Colonic mucosa (tissue), 4 donors: Measurements from ENCODE around the gene OTOS. TPM values are rescaled to one million over a fixed set of nuclear protein-coding genes. Genes with fewer than 3 reads are reported as not detected.

Experiments used
- DNase-seq: peaks from one replicate; pipeline ENCODE4 v3.0.0-alpha.2; 2020
- H3K27ac ChIP-seq: fragments of 200-600 bp; one replicate; pipeline ENCODE4 v1.8.0; 2021
- H3K27me3 ChIP-seq: fragments of 200-600 bp; one replicate; pipeline ENCODE4 v1.8.0; 2021
- H3K36me3 ChIP-seq: fragments of 200-600 bp; one replicate; pipeline ENCODE4 v1.8.0; 2021
- H3K4me1 ChIP-seq: fragments of 200-600 bp; one replicate; pipeline ENCODE4 v1.8.0; 2021; ENCODE audit warnings: mild to moderate bottlenecking
- H3K4me3 ChIP-seq: fragments of 200-600 bp; one replicate; pipeline ENCODE4 v1.8.0; 2021
- H3K9ac ChIP-seq, 2 donors: one replicate each; pipeline ENCODE4 v1.7.0; 2013; ENCODE audit warnings: control low read depth in 2 of 2, low read depth in 2 of 2, low read length in 2 of 2
- H3K9me3 ChIP-seq: fragments of 200-600 bp; one replicate; pipeline ENCODE4 v1.8.0; 2021
- intact Hi-C: fragments of 100-400 bp; cut with DNase I; formaldehyde crosslinking; loops from one replicate; pipeline ENCODE4 v1.14.1; 2022
- total RNA-seq, 2 donors: library from RNA; stranded (reverse); fragmentation: NEBNext Ultra II Directional in 1 of 2; extraction: Animal tissue kit (Norgen Biotek cat#: 25700) in 1 of 2; gene quantifications; one replicate each; pipeline ENCODE4 v1.2.1, GENCODE V29; 2021
- TF ChIP-seq, protein P1 (sequence below): fragments of 200-600 bp; IDR thresholded peaks from one replicate; pipeline ENCODE4 v1.8.0; 2022; ENCODE audit warnings: antibody characterized with exemption, mild to moderate bottlenecking
- donor health status: healthy.
- donor health status: DM: no; HTN: no; CAD: no.
- donor health status: DM: no; HTN: no; CAD: no.

Gene OTOS
- total RNA-seq, 2 donors from 2014 or later, result not detected

DNA sequence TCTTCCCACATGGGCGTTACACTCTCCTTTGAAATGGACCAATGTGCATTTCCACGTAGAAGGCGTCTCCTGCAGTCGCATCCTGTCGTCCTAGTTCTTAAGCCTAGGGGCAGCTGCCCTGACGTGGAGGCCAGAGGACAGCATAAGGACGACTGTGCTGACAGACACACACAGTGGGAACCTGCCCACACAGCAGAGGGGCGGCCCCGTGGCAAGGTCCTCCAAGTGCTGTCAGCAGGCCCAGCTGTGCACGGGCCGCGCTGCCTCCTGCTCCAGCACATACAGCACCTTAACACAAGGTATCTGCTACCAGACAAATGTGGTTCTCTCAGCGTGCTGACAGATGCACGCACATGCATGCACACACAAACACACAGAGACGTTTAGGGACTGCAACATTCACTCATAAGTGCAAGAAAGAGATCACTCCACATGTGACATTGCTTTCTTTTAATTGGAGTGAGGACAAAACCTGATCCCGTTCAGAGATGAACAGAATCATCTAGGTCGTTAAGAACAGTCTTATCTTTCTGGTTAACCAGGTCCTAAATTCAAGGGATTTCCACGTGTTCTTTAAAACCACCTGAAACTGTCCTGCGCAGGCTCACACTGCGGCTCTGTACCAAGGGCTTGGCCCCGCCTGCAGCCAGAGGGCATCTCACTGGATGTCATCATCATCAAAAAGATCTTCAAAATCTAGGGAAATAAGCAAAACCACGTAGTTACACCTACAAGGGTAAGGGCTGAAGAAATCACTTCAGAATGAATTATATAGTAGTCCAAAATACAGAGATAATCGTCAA, 9.9 kb downstream of the OTOS start:
- no peak for DNase-seq
- Histone ChIP-seq H3K27ac (no peak overlapping the region), H3K4me1 (peaks cover 6% of the 10 kb centered on the region), H3K4me3 (no peak overlapping the region), H3K36me3 (peaks cover 3% of the 10 kb centered on the region), H3K27me3 (no peaks in the 10 kb centered on the region), H3K9ac (no peak overlapping the region), H3K9me3 (no peaks in the 10 kb centered on the region)
- intact Hi-C loops, result no loop called here
- TF ChIP-seq, protein P1, sequence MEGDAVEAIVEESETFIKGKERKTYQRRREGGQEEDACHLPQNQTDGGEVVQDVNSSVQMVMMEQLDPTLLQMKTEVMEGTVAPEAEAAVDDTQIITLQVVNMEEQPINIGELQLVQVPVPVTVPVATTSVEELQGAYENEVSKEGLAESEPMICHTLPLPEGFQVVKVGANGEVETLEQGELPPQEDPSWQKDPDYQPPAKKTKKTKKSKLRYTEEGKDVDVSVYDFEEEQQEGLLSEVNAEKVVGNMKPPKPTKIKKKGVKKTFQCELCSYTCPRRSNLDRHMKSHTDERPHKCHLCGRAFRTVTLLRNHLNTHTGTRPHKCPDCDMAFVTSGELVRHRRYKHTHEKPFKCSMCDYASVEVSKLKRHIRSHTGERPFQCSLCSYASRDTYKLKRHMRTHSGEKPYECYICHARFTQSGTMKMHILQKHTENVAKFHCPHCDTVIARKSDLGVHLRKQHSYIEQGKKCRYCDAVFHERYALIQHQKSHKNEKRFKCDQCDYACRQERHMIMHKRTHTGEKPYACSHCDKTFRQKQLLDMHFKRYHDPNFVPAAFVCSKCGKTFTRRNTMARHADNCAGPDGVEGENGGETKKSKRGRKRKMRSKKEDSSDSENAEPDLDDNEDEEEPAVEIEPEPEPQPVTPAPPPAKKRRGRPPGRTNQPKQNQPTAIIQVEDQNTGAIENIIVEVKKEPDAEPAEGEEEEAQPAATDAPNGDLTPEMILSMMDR, result no peak

DNA sequence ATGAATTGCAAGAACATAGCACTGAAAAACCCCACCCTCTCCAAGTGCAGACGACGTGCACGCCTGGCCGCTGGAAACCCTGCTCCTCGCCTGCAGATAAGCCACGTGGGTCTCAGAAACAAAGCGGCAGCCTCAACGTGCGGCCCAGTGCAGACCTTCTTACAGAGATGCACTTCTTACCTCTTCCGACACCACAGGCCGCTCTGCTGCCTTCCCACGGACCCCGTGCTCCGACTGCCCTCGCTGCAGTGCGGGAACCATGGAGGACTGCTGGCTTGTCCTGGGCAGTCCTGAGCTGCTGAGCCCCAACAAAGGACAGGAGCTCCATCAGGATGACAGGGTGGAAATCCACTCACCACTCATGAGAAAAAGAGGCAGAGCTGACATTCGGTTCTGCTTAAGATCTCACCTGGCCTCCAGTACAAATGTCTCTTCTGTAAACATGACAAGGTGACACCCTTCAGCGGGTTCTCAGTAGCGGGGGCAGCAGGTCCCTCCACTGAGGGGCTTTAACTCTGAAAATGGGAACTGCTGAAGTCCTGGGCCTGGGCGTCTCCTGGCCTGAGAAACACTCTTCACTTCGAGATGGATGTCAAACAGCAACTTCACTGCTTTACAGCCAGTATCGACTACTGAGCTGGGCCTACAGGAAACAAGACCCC, 10.6 kb downstream of the OTOS start:
- H3K9ac ChIP-seq, result no peak overlapping the region
- intact Hi-C loops, result no loop called here
- H3K36me3 ChIP-seq, result peaks cover 3% of the 10 kb centered on the region
- H3K27ac ChIP-seq, result no peak overlapping the region
- TF ChIP-seq, protein P1, result no peak
- no peaks in the 10 kb centered on the region for H3K27me3 ChIP-seq
- H3K4me1 ChIP-seq, result peaks cover under 1% of the 10 kb centered on the region
- no peaks in the 10 kb centered on the region for H3K9me3 ChIP-seq
- DNase-seq, result no peak
- H3K4me3 ChIP-seq, result no peak overlapping the region

DNA sequence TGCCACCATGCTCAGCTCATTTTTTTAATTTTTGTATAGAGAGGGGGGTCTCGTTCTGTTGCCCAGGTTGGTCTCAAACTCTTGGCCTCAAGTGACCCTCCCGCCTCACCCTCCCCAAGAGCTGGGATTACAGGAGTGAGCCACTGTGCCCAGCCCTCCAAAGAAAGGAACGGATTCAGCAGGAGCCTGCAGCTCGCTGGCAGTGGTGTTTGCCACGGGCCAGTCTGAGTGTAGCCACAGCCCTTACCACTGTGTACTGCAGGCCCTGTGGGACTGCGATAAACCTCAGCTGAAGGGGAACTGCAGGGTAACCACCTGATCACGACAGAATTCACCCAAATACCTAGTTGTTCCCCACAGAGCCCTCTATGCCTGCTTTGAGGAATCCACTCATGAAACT, 11.1 kb downstream of the OTOS start:
- Histone ChIP-seq H3K36me3 (peaks cover 3% of the 10 kb centered on the region), H3K9ac (no peak overlapping the region)
- intact Hi-C loops, result no loop called here

DNA sequence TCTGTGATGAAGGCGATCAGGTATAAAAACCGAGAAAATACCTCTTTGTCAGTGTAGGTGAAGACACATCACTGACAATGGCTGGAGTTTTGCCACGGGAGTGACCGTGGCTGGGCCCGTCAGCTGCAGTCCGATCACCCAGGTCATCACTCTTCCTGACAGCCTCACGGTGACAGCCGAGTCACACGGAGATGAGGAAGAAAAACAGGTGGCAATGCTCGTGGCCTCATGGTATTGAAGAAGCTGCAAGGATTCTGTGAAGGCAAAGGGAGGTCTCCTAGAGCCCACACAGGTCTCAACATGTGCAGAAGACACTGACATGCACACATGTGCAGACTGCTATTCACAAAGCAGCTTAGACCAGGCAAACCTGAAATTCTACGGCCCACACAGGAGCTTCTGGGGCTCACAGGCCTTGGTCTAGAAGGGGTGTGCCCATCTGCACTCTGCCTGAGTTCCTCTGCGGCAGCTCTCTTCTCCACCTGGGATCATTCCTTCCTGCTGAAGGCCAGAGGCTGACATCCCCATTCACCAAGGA, 11.8 kb downstream of the OTOS start:
- Histone ChIP-seq H3K4me1 (no peaks in the 10 kb centered on the region), H3K9ac (no peak overlapping the region), H3K27ac (no peak overlapping the region), H3K4me3 (no peak overlapping the region), H3K36me3 (peaks cover 3% of the 10 kb centered on the region), H3K9me3 (no peaks in the 10 kb centered on the region), H3K27me3 (no peaks in the 10 kb centered on the region)
- DNase-seq, result no peak
- TF ChIP-seq, protein P1, result no peak
- intact Hi-C loops, result no loop called here

More for the DNA sequence above, 11.1 kb downstream of the OTOS start:
- TF ChIP-seq, protein P1, result no peak
- no peak overlapping the region for H3K4me3 ChIP-seq
- H3K4me1 ChIP-seq, result no peaks in the 10 kb centered on the region
- no peaks in the 10 kb centered on the region for H3K27me3 ChIP-seq
- H3K9me3 ChIP-seq, result no peaks in the 10 kb centered on the region
- no peak for DNase-seq
- H3K27ac ChIP-seq, result no peak overlapping the region

DNA sequence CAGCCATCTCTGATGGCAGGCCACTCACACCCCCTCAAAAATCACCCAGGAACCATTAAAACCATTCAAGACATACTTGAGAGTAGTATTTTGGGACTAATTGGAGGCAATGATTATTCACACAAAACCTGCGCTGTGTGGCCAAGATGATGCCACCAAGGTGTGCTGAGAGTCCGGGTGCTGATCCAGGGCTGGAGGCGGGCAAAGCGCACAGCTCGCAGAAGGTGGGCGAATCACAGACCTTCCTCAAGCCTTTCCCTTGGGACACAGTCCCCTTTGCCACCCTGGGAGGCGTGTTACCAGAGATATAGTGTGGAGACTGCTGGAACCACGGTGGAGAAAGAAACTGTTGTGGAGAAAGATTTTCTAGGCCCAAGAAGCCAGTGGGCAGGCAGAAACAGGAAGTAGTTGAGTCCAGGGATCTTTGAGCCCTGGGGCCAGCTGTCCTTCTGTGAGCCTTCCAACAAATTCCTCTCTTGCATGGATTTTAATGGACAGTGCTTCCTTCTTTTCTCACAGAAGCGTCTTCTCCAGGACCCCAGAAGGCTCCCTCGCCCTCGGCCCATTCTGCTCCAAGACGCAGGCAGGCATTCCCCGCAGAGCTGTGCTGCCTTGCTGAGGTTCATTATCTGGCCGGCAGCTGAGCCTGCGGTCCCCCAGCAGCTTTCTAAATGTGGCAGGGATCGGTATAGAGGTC, 12.4 kb downstream of the OTOS start:
- Histone ChIP-seq H3K27ac (no peak overlapping the region), H3K27me3 (no peaks in the 10 kb centered on the region), H3K36me3 (peaks cover 3% of the 10 kb centered on the region), H3K9ac (no peak overlapping the region), H3K4me1 (no peaks in the 10 kb centered on the region), H3K9me3 (no peaks in the 10 kb centered on the region), H3K4me3 (no peak overlapping the region)
- TF ChIP-seq, protein P1, result no peak
- intact Hi-C loops, result no loop called here
- DNase-seq, result no peak
